Activated T-cell treated with anti-CD3 and anti-CD28 coated beads, Interleukin-2, amount 50 U/mL, for 4 hours (primary cell): ENCODE data around the gene PTPN14. TPM values are rescaled to one million over a fixed set of nuclear protein-coding genes. Genes with fewer than 3 reads are reported as not detected.

Experiments used
- ATAC-seq, 2 donors: fragments of 200-7000 bp; cut with Tn5 transposase; one replicate each; pipeline ENCODE4 v1.10.0; 2021
- DNase-seq: peaks from one replicate; pipeline ENCODE4 v3.0.0-alpha.2; 2020
- H3K27me3 Mint-ChIP-seq: one replicate; pipeline ENCODE4 v1.8.0; 2021; ENCODE audit warnings: low read depth, mixed read lengths
- H3K36me3 Mint-ChIP-seq: one replicate; pipeline ENCODE4 v1.8.0; 2022; ENCODE audit warnings: mixed read lengths; ENCODE audit not compliant: insufficient read depth
- H3K4me1 Mint-ChIP-seq: one replicate; pipeline ENCODE4 v1.8.0; 2021; ENCODE audit warnings: low read depth, mixed read lengths
- H3K4me3 Mint-ChIP-seq: one replicate; pipeline ENCODE4 v1.8.0; 2021; ENCODE audit warnings: mild to moderate bottlenecking, moderate library complexity, mixed read lengths
- H3K9me3 Mint-ChIP-seq: one replicate; pipeline ENCODE4 v1.8.0; 2021; ENCODE audit warnings: mixed read lengths
- total RNA-seq, 3 donors: library from RNA; stranded (reverse); gene quantifications; one replicate each; pipeline ENCODE4 v1.2.1, GENCODE V29; 2021

PTPN14 gene
- total RNA-seq, 3 donors from 2014 or later, result 1.3 to 3.1 (median 1.8) TPM

DNA sequence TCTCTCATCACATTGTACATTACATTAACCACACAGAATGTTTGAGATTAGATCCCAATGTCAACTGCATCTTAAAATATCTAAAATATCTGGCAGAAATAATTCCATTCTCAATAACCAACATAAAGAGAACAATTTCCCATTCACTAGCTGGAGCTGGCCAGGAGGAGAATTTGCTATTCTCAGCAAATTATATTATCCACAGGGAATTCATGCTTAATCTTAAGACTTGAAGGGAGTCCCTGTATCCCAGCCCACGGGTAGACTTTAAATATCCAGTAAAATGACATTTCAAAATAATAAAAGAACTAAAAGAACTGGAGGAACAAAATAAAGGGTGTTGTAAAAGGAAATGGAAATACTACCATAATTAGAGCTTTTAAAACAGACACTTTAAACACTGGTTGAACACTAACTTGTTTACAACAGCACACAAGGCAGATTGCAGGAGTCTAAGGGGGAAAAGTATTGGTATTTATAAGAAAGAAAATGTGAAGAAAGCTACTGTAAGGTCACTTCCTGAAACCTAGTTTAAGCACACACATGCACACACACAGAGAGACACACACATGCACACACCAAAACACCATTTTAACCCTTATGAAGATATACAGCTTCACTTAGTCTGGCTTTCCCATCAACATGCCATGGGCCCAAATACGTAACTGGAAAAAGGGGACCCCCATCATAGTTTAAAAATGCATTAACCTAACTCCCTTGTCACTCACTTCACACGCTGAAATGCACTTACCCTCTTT is 107.0 kb downstream of the PTPN14 start:
- Mint-ChIP-seq H3K36me3 (no peaks in the 10 kb centered on the region), H3K27me3 (peaks cover 7% of the 10 kb centered on the region), H3K9me3 (no peaks in the 10 kb centered on the region), H3K4me1 (peaks cover 26% of the 10 kb centered on the region), H3K4me3 (no peak overlapping the region)
- DNase-seq (no peak), ATAC-seq (no peak)

DNA sequence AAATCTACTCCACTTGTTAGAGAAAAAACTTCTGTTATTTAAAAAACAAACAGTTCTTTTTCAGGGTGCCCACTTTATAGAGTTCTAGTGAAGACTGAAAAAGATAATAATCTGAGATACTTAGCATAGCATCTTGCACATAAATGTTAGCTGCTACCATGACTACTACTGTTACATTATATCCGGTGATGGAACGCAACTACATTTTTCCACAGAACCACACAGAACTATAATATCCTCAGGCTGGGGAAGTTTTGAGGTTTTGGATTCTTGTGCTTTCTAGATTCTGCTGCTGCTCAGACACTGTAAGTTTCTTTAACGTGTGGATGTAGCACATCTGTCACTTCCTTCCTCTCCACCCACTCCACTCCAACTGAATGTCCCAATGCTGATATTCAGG is 110.3 kb downstream of the PTPN14 start:
- H3K4me1 Mint-ChIP-seq, result peaks cover 38% of the 10 kb centered on the region
- H3K36me3 Mint-ChIP-seq, result no peaks in the 10 kb centered on the region
- H3K4me3 Mint-ChIP-seq, result no peak overlapping the region
- no peaks in the 10 kb centered on the region for H3K9me3 Mint-ChIP-seq
- DNase-seq (no peak), ATAC-seq (peak; percentile 34 to 45)
- peaks cover 7% of the 10 kb centered on the region for H3K27me3 Mint-ChIP-seq

DNA sequence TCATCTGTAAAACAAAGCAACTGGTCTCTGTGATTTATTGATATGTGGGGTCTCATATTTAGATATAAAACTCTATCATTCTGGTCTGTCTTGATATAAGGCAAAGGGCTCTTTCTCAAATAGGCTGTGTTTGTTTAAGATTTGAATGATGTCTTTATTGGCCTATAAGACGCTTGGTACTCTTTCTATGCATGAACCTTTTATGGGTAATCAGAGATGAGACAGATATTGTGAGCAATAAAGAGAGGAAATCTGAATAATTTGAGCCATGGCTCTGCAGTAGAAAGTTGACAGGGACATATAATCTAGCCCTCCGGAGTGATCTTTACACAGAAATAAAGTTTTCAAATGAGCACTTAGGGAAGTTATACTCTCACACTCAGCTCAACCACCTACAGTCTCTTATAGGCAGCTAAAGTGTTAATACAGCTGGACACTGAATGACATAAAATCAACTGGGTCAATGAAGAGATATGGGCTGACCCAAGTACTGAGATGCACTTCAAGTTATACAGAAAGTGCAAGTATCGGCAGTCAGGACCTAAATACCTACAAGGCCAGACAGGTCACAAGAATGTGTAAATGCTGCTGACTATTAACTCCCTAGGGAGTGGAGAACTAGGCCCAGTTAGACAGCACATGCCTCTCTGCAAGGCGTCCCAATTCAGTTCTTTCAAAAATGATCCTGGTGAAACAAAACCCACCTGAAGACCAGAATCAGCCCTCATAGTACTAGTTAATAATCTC is 111.0 kb downstream of the PTPN14 start:
- ATAC-seq (no peak), DNase-seq (no peak)
- Mint-ChIP-seq H3K4me1 (peaks cover 34% of the 10 kb centered on the region), H3K36me3 (no peaks in the 10 kb centered on the region), H3K9me3 (no peaks in the 10 kb centered on the region), H3K4me3 (peak overlapping the region; percentile 26), H3K27me3 (peaks cover 7% of the 10 kb centered on the region)

DNA sequence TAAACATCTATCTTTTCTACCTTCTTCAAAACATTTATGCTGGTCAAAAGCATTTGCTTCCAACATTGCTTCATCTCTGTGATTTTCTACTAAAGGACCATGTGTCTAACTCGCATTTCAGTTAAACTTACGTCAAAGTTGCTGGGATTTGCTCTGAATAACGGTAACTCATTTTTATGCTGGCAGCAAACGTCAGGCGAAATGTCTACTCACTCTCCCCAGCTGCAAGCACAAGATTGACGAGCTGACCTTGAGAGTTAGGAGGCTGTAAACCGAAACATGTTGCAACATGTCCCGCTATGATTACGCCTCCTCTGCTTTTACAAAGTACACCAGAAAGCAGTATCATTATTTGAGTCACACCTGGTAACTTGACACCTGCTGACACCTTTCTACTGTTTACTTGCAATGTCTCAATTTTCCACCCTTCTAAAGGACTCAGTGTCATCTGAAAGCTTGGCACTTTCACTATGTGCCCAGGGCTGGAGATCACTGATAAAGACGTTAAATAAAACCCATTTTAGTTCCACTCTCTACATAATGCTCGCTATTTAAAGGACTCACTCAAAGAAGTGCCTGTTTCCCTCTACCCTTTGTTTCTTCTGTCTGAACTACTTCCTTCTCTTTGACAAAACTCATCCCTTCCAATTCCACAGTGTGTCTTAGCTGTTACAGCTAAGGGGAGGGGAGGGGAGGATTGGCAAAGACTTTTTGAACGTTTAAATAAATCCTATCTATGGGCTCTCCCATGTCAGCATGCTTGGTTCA is 111.9 kb downstream of the PTPN14 start:
- no peaks in the 10 kb centered on the region for H3K36me3 Mint-ChIP-seq
- peaks cover 7% of the 10 kb centered on the region for H3K27me3 Mint-ChIP-seq
- H3K4me3 Mint-ChIP-seq, result peak overlapping the region; percentile 26
- ATAC-seq, result peak; percentile 81 to 85
- peaks cover 34% of the 10 kb centered on the region for H3K4me1 Mint-ChIP-seq
- H3K9me3 Mint-ChIP-seq, result no peaks in the 10 kb centered on the region
- no peak for DNase-seq

DNA sequence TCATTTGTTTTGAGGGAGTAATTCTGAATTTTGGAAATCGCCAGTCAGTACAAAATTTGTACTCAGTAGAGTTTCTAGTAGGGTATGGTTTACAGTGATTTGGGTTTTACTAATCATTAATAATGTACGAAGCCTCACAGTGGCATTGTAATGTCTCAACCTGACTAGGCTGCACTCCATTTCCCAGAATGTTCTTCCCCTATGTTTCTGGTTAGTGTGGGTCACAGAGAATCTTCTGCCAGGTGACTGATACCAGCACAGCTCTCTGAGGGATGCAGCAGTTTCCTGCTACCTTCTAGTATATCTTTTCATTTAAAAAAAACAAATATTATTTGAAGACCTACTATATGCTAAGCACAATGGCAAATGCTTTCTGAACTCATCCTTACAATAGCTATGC is 112.9 kb downstream of the PTPN14 start:
- H3K4me1 Mint-ChIP-seq, result peaks cover 34% of the 10 kb centered on the region
- ATAC-seq (no peak), DNase-seq (no peak)
- no peak overlapping the region for H3K4me3 Mint-ChIP-seq
- H3K27me3 Mint-ChIP-seq, result peaks cover 13% of the 10 kb centered on the region
- H3K36me3 Mint-ChIP-seq, result no peaks in the 10 kb centered on the region
- no peaks in the 10 kb centered on the region for H3K9me3 Mint-ChIP-seq

DNA sequence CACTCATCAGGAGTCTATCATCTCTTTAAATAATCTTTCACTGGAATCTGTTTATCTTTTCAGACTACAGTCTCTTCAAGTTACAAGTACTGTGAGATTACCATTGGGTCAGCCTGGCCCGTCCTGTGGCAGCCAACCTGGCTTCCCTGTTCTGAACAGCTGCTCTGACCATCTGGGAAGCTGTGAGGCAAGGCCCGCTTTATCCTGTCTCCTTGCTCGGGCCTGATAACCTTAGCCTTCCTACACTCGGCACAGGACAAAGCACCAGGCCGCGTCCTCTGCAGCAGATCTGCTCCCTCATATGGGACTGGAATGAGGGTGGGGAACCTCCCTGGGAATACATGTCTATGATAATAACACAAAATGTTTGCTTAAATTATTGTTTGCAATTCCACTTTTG is 113.3 kb downstream of the PTPN14 start:
- Mint-ChIP-seq H3K9me3 (no peaks in the 10 kb centered on the region), H3K4me3 (no peak overlapping the region), H3K36me3 (no peaks in the 10 kb centered on the region), H3K27me3 (peaks cover 10% of the 10 kb centered on the region), H3K4me1 (peaks cover 34% of the 10 kb centered on the region)
- no peak for ATAC-seq
- DNase-seq, result no peak

DNA sequence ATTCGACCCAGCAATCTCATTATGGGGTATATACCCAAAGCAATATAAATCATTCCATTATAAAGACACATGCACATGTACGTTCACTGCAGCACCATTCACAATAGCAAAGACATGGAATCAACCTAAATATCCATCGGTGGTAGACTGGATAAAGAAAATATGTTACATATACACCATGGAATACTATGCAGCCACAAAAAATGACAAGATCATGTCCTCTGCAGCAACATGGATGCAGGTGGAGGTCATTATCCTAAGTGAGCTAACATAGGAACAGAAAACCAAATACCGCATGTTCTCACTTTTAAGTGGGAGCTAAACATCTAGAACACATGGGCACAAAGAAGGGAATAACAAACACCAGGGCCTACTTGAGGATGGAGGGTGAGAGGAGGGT is 115.5 kb downstream of the PTPN14 start:
- Mint-ChIP-seq H3K9me3 (no peaks in the 10 kb centered on the region), H3K4me3 (no peak overlapping the region), H3K27me3 (peaks cover 7% of the 10 kb centered on the region), H3K36me3 (no peaks in the 10 kb centered on the region), H3K4me1 (peaks cover 26% of the 10 kb centered on the region)
- ATAC-seq (no peak), DNase-seq (no peak)

DNA sequence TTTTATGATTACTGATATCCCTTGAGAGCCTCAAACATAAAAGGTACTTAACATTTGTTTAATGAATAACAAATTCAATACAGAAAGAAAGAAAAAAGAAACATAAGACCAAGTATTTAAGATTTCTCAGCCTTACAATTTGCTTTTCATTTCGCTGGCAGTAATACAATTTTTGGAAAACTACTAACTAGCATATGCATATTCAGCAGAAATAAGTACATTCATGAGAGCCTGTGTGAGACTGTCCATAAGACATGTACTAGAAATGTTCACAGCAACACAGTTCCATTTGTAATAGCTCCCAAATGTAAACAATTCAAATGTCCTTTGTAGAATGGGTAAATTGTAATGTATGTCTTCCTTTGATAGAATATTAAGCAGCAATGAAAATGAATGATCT is 119.2 kb downstream of the PTPN14 start:
- H3K27me3 Mint-ChIP-seq, result peaks cover 7% of the 10 kb centered on the region
- H3K36me3 Mint-ChIP-seq, result no peaks in the 10 kb centered on the region
- H3K4me3 Mint-ChIP-seq, result no peak overlapping the region
- H3K4me1 Mint-ChIP-seq, result peaks cover 18% of the 10 kb centered on the region
- ATAC-seq (no peak), DNase-seq (no peak)
- H3K9me3 Mint-ChIP-seq, result no peaks in the 10 kb centered on the region

DNA sequence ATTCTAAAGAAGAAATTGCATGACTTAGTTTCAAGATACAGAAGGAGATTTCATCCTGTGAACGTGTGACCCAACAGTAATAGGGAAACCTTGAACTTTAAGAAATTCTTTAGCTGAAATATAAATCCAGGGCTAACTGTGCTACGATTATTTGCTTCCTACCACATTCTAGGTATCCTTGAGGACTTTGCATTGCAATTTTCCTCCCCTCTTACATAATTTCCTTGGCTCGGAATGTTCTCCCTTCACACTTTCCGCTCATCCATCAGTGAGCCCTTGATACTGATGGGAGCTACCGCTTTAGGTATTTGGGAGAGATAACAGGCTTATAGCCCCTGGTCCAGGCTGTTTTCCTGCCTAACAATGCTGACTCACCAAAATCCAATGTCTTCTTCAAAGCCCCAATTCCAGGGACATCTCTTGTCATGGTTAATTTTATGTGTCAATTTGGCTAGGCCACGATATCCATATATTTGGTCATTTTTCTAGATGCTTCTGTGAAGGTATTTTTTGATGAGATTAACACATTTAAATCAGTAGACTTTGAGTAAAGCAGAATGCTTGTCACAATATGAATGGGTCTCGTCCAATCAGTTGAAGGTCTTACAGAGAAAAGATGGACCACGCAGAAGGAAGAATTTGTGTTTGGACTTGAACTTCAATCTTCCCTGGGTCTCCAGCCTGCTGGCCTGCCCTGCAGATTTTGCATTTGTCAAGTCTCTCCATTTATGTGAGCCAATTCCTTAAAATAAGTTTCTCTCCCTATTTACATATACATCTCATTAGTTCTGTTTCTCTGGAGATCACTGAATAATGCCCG is 121.2 kb downstream of the PTPN14 start:
- H3K27me3 Mint-ChIP-seq, result peaks cover 7% of the 10 kb centered on the region
- ATAC-seq (no peak), DNase-seq (no peak)
- peaks cover 24% of the 10 kb centered on the region for H3K4me1 Mint-ChIP-seq
- H3K4me3 Mint-ChIP-seq, result no peak overlapping the region
- H3K9me3 Mint-ChIP-seq, result no peaks in the 10 kb centered on the region
- no peaks in the 10 kb centered on the region for H3K36me3 Mint-ChIP-seq

DNA sequence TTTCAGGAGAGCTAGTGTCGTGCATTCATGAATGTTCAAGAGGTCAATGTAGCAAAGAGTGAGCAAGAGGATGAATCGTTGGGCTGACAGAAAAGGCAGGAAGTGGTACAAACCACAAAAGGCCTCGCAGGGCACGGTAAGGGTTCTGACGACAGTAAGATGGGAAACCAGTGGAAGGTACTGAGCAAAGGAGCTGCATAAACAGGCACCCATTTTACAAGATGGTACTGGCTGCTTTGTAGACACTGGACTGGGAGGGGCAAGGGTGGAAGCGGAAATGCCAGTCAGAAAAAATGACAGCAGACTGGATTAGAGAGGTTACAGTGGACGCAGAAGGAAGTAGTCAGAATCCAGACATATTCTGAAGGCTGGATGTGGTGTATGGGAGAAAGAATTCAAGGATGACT is 123.5 kb downstream of the PTPN14 start:
- ATAC-seq, result peak; percentile 94 to 97
- Mint-ChIP-seq H3K27me3 (no peaks in the 10 kb centered on the region), H3K36me3 (no peaks in the 10 kb centered on the region), H3K9me3 (no peaks in the 10 kb centered on the region), H3K4me1 (peaks cover 24% of the 10 kb centered on the region), H3K4me3 (peak overlapping the region; percentile 25)
- peak; percentile 14 for DNase-seq

DNA sequence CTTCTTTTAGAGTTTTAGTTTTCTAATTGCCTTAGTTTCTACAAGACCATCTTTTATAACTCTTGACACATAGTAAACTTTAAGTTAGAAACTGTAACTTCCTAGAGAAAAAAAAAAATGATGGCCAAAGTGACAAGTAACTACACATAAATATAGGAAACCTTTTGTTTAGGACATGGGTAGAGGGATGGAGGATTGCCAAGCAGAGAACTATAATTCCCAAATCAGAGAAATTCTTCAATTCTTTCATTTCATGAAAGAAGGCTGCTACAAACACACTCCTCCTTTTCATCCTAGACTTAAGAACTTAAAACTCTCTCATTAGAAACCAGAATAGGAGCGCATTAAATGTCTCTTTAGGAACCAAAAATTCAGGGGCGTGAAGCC is 125.0 kb downstream of the PTPN14 start:
- no peaks in the 10 kb centered on the region for H3K27me3 Mint-ChIP-seq
- no peak for ATAC-seq
- peaks cover 24% of the 10 kb centered on the region for H3K4me1 Mint-ChIP-seq
- DNase-seq, result no peak
- H3K9me3 Mint-ChIP-seq, result no peaks in the 10 kb centered on the region
- no peak overlapping the region for H3K4me3 Mint-ChIP-seq
- no peaks in the 10 kb centered on the region for H3K36me3 Mint-ChIP-seq

DNA sequence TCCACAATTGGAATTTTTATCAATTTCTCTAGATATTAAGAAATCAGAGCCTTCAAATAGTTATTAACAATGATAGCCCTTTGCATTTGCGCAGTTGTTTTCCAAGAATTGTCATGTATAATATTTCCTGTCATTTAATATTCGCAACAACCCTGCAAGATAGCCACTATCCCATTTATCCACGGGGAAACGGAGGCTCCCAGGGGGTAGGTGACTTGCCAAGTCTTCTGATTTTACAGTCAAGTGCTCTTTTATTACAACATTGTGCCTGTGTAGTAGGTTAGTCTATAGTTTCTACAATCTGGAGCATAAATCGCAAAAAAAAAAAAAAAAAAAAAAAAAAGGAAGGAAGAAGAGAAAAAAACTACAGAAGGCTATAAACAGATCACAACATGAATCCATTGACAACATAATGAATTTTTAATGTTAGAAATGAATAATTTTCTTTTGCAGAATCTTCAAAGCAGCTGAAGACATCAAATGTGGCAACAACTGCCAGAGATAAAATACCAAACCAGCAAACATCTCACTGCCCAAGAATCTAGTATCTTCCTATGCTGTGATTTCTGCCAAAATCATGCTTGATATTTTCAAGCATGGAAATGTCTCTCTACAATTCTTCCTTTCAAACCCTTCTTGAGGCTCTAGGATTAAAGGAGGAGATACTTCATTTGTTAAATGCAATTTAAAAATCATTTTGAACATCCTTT is 125.5 kb downstream of the PTPN14 start:
- Mint-ChIP-seq H3K9me3 (no peaks in the 10 kb centered on the region), H3K4me3 (no peak overlapping the region), H3K36me3 (no peaks in the 10 kb centered on the region), H3K27me3 (no peaks in the 10 kb centered on the region), H3K4me1 (peaks cover 24% of the 10 kb centered on the region)
- ATAC-seq (no peak), DNase-seq (no peak)

DNA sequence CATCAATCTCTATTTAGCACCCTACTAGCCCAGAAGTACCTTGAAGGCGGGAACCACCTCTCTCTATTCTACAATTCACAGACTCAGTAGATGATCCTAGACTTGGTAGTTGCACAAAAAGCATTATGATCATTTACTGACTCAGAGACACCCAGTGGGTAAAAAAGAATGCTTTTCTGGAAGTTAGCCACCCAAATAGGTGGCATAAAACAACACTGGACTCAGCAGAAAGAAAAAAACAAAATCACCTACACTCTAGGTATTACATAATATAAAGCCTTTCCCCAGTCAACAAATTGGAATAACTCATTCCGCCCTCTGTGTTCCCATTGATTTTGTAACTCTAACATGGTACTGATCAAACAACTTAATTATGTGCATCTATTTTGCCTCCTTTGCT is 126.3 kb downstream of the PTPN14 start:
- Mint-ChIP-seq H3K4me1 (peaks cover 24% of the 10 kb centered on the region), H3K4me3 (no peak overlapping the region), H3K9me3 (no peaks in the 10 kb centered on the region), H3K27me3 (no peaks in the 10 kb centered on the region), H3K36me3 (no peaks in the 10 kb centered on the region)
- DNase-seq (no peak), ATAC-seq (no peak)
